ENCODE results near the gene NRGN.

The NRGN gene

GRCh38 chr11:124742555-124742954, 2.8 kb downstream of the NRGN start:
- DNase-seq, result no peak

GRCh38 chr11:124743050-124743449, 3.3 kb downstream of the NRGN start:
- no peak for DNase-seq

GRCh38 chr11:124745270-124745834, 5.6 kb downstream of the NRGN start:
- DNase-seq, result no peak

GRCh38 chr11:124745835-124746620, 6.3 kb downstream of the NRGN start:
- no peak for DNase-seq

- DNase-seq, result peak; percentile 44
These were observed 7.0 kb downstream of the NRGN start for GRCh38 chr11:124746621-124747243.

- no peak for DNase-seq
These were observed 7.8 kb downstream of the NRGN start for GRCh38 chr11:124747406-124748099.

- no peak for DNase-seq
These were observed 8.3 kb downstream of the NRGN start for GRCh38 chr11:124748100-124748418.

GRCh38 chr11:124748481-124749343, 9.0 kb downstream of the NRGN start:
- no peak for DNase-seq

GRCh38 chr11:124749912-124750311, 10.2 kb downstream of the NRGN start:
- DNase-seq, result no peak

- DNase-seq, result no peak
These were observed 11.6 kb downstream of the NRGN start for GRCh38 chr11:124751391-124751740.

- DNase-seq, result no peak
These were observed 12.2 kb downstream of the NRGN start, which contains the start of gene VSIG2 for GRCh38 chr11:124751741-124752470. TSS of gene VSIG2 (minus strand) at chr11:124752255. CDS start at chr11:124752137, 118 bp downstream.

- no peak for DNase-seq
These were observed 12.8 kb downstream of the NRGN start for GRCh38 chr11:124752471-124753102.

- DNase-seq, result no peak
These were observed 13.5 kb downstream of the NRGN start for GRCh38 chr11:124753205-124753604.

- no peak for DNase-seq
These were observed 13.9 kb downstream of the NRGN start for GRCh38 chr11:124753624-124754023.

GRCh38 chr11:124754309-124754708, 14.6 kb downstream of the NRGN start:
- DNase-seq, result no peak

- no peak for DNase-seq
These were observed 15.0 kb downstream of the NRGN start for GRCh38 chr11:124754710-124755109.

- no peak for DNase-seq
These were observed 16.5 kb downstream of the NRGN start for GRCh38 chr11:124756033-124756752.

- DNase-seq, result no peak
These were observed 17.0 kb downstream of the NRGN start for GRCh38 chr11:124756753-124757227.

- DNase-seq, result no peak
These were observed 17.6 kb downstream of the NRGN start for GRCh38 chr11:124757320-124757719.

Data from activated gamma-delta T cell (primary cell).